Spleen (tissue), 7 donors: ENCODE measurements around the gene TNS1.

Source experiments
- POLR2A ChIP-seq, 3 donors: fragments of 450-650 bp; IDR thresholded peaks; one replicate each; pipeline ENCODE4 v1.5.1; 2017; ENCODE audit warnings: antibody characterized with exemption in 3 of 3, mild to moderate bottlenecking in 1 of 3
- POLR2AphosphoS5 ChIP-seq, 3 donors: sonication (generic); formaldehyde crosslinking; IDR thresholded peaks; one replicate each; pipeline ENCODE4 v1.5.1; 2017; ENCODE audit warnings: antibody characterized with exemption in 3 of 3
- TF ChIP-seq, protein P1 (sequence below), 11 experiments: fragments of 200-600 bp in 7 of 11; fragments of 450-650 bp in 4 of 11; sonication (generic) in 4 of 11; IDR thresholded peaks in 8 of 11; conservative IDR thresholded peaks in 3 of 11; 1 replicate in 7 of 11; 2 replicates in 4 of 11; pipeline versions ENCODE4 v1.4.0 to v1.8.0; 2016 to 2021; ENCODE audit warnings: antibody characterized with exemption in 11 of 11, inconsistent platforms in 4 of 11, mild to moderate bottlenecking in 1 of 11
- donor health status: DM: no; HTN: no; CAD: no; lungs with moderate emphysema.
- donor health status: DM: no; HTN: no; CAD: no.
- donor health status: DM: no; HTN: no; CAD: no.

DNA sequence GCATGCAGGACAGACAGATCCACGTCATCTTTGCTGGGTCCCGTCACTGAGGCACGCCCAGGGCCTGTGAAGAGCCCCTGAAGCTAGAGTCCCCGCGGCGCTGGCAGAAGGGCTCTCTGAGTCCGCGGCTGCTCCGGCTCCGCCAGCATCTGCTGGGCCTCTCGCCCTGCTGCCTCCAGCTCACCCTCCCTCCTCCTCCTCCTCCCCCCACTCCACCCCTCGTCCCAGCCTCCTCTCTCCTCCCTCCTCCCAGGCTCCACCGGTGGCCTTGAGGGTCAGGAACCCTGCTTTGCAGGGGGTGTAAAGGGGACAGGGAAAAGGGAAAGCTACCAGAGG is at the start of gene TNS1:
- TF ChIP-seq, protein P1, sequence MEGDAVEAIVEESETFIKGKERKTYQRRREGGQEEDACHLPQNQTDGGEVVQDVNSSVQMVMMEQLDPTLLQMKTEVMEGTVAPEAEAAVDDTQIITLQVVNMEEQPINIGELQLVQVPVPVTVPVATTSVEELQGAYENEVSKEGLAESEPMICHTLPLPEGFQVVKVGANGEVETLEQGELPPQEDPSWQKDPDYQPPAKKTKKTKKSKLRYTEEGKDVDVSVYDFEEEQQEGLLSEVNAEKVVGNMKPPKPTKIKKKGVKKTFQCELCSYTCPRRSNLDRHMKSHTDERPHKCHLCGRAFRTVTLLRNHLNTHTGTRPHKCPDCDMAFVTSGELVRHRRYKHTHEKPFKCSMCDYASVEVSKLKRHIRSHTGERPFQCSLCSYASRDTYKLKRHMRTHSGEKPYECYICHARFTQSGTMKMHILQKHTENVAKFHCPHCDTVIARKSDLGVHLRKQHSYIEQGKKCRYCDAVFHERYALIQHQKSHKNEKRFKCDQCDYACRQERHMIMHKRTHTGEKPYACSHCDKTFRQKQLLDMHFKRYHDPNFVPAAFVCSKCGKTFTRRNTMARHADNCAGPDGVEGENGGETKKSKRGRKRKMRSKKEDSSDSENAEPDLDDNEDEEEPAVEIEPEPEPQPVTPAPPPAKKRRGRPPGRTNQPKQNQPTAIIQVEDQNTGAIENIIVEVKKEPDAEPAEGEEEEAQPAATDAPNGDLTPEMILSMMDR (IDR thresholded peaks at IDR 0.05 in 8 of 11, conservative IDR thresholded peaks at IDR 0.05 in 3 of 11), result no peak
- no peak for TF ChIP-seq POLR2A (IDR thresholded peaks at IDR 0.05)
- no peak for TF ChIP-seq POLR2AphosphoS5 (IDR thresholded peaks at IDR 0.05)
